IMR-90 (cell line): ENCODE results near the gene RFX2. TPM values are rescaled to one million over a fixed set of nuclear protein-coding genes. Genes with fewer than 3 reads are reported as not detected.

Source experiments
- ATAC-seq: fragments of 200-7000 bp; cut with Tn5 transposase; 2 replicates; pipeline ENCODE4 v1.9.1; 2020; ENCODE audit warnings: low read depth, mild to moderate bottlenecking, moderate library complexity
- BruUV-seq: library from RNA; stranded (reverse); fragments of 400-500 nt; replicated peaks from 2 replicates; lab custom pipeline; 2021; lab: Mats Ljungman, UMichigan
- CTCF ChIA-PET: fragments of 300-600 bp; formaldehyde crosslinking; extraction: SDS; loops from one replicate; lab custom pipeline; 2021; ENCODE audit warnings: antibody characterized with exemption; lab: Yijun Ruan, JAX
- POLR2A ChIA-PET: fragments of 300-600 bp; sonication (Branson Sonifier 250); formaldehyde crosslinking; loops from one replicate; lab custom pipeline; 2022; ENCODE audit warnings: antibody characterized with exemption; ENCODE audit not compliant: unreplicated experiment; lab: Charles Lee
- DNase-seq: peaks from one replicate; pipeline ENCODE4 v3.0.0; 2013
- H2AFZ ChIP-seq: replicated peaks from 2 replicates; pipeline ENCODE3; 2013; ENCODE audit warnings: low read length, mild to moderate bottlenecking; ENCODE audit not compliant: poor library complexity
- H2AK5ac ChIP-seq: 2 replicates; pipeline ENCODE4 v1.6.1; 2013; ENCODE audit warnings: low read depth, low read length, inconsistent platforms
- H2AK9ac ChIP-seq: replicated peaks from 2 replicates; pipeline ENCODE3; 2013; ENCODE audit warnings: mild to moderate bottlenecking, low read depth, low read length, moderate library complexity; ENCODE audit not compliant: poor library complexity
- H2BK120ac ChIP-seq: 2 replicates; pipeline ENCODE4 v1.6.1; 2013; ENCODE audit warnings: low read depth, low read length, inconsistent platforms
- H2BK15ac ChIP-seq: 3 replicates; pipeline ENCODE4 v1.6.1; 2013; ENCODE audit warnings: low read depth, low read length, inconsistent platforms
- H2BK20ac ChIP-seq: 2 replicates; pipeline ENCODE4 v1.6.1; 2013; ENCODE audit warnings: low read depth, mild to moderate bottlenecking, inconsistent platforms, low read length, moderate library complexity
- H2BK5ac ChIP-seq: 2 replicates; pipeline ENCODE4 v1.6.1; 2013; ENCODE audit warnings: mild to moderate bottlenecking, low read depth, low read length, inconsistent platforms; ENCODE audit not compliant: poor library complexity, severe bottlenecking
- H3K14ac ChIP-seq: replicated peaks from 2 replicates; pipeline ENCODE4 v1.6.1; 2013; ENCODE audit warnings: low read depth, low read length, inconsistent platforms
- H3K18ac ChIP-seq: 2 replicates; pipeline ENCODE4 v1.6.1; 2013; ENCODE audit warnings: low read depth, low read length, control low read depth
- H3K23ac ChIP-seq: 2 replicates; pipeline ENCODE4 v1.6.1; 2013; ENCODE audit warnings: low read depth, low read length, inconsistent platforms
- H3K27ac ChIP-seq: 2 replicates; pipeline ENCODE4 v1.5.1; 2013; ENCODE audit warnings: mild to moderate bottlenecking, control low read depth, low read length; ENCODE audit not compliant: insufficient read depth
- H3K27me3 ChIP-seq: 2 replicates; pipeline ENCODE4 v1.6.1; 2013; ENCODE audit warnings: low read length; ENCODE audit not compliant: control insufficient read depth, insufficient read depth
- H3K36me3 ChIP-seq: 2 replicates; pipeline ENCODE4 v1.6.1; 2013; ENCODE audit warnings: low read length, mixed read lengths; ENCODE audit not compliant: control insufficient read depth, insufficient read depth
- H3K4ac ChIP-seq: 2 replicates; pipeline ENCODE4 v1.6.1; 2013; ENCODE audit warnings: low read depth, low read length, inconsistent platforms
- H3K4me1 ChIP-seq: 2 replicates; pipeline ENCODE4 v1.6.1; 2013; ENCODE audit warnings: low read length, mixed read lengths; ENCODE audit not compliant: control insufficient read depth, insufficient read depth
- H3K4me2 ChIP-seq: 2 replicates; pipeline ENCODE4 v1.6.1; 2013; ENCODE audit warnings: low read depth, mild to moderate bottlenecking, control low read depth, low read length, moderate library complexity
- H3K4me3 ChIP-seq: 2 replicates; pipeline ENCODE4 v1.5.1; 2013; ENCODE audit warnings: low read depth, mild to moderate bottlenecking, control low read depth, low read length, moderate library complexity; ENCODE audit not compliant: insufficient read depth
- H3K56ac ChIP-seq: 2 replicates; pipeline ENCODE4 v1.6.1; 2013; ENCODE audit warnings: low read length, inconsistent platforms; ENCODE audit not compliant: insufficient read depth; ENCODE audit errors: extremely low read depth
- H3K79me1 ChIP-seq, 2 experiments: 2 replicates each; pipeline ENCODE4 v1.6.1; 2013; ENCODE audit warnings: low read length in 2 of 2, inconsistent platforms in 1 of 2, low read depth in 1 of 2
- H3K9ac ChIP-seq: 2 replicates; pipeline ENCODE4 v1.6.1; 2013; ENCODE audit warnings: low read depth, low read length, control low read depth
- H3K9me1 ChIP-seq: 2 replicates; pipeline ENCODE4 v1.6.1; 2013; ENCODE audit warnings: low read length, inconsistent platforms; ENCODE audit not compliant: insufficient read depth
- H3K9me3 ChIP-seq: 2 replicates; pipeline ENCODE4 v1.6.1; 2013; ENCODE audit warnings: low read length; ENCODE audit not compliant: control insufficient read depth, insufficient read depth
- H4K20me1 ChIP-seq: 2 replicates; pipeline ENCODE4 v1.6.1; 2013; ENCODE audit warnings: low read length, inconsistent platforms; ENCODE audit not compliant: insufficient read depth
- H4K5ac ChIP-seq: 2 replicates; pipeline ENCODE4 v1.6.1; 2013; ENCODE audit warnings: mild to moderate bottlenecking, low read depth, low read length, control low read depth
- H4K8ac ChIP-seq, 2 experiments: 2 replicates each; pipeline ENCODE4 v1.6.1; 2013; ENCODE audit warnings: low read depth in 2 of 2, low read length in 2 of 2, control low read depth in 1 of 2, inconsistent platforms in 1 of 2
- H4K91ac ChIP-seq: 2 replicates; pipeline ENCODE4 v1.6.1; 2013; ENCODE audit warnings: low read depth, low read length, inconsistent platforms; ENCODE audit not compliant: insufficient read depth
- BHLHE40 ChIP-seq: fragments of 150-350 bp; IDR thresholded peaks from 2 replicates; pipeline ENCODE4 v1.6.1; 2016; ENCODE audit warnings: mild to moderate bottlenecking, low read depth, low read length
- CEBPB ChIP-seq: IDR thresholded peaks from 2 replicates; pipeline ENCODE4 v1.6.1; 2012; ENCODE audit warnings: low read depth, low read length, improper control_type of control experiment
- CHD1 ChIP-seq: IDR thresholded peaks from 2 replicates; pipeline ENCODE4 v1.6.1; 2012; ENCODE audit warnings: low read depth, low read length, improper control_type of control experiment
- ELK1 ChIP-seq: fragments of 150-350 bp; IDR thresholded peaks from 2 replicates; pipeline ENCODE4 v1.6.1; 2016; ENCODE audit warnings: low read depth, mild to moderate bottlenecking, low read length, moderate library complexity, borderline replicate concordance
- FOS ChIP-seq: fragments of 150-350 bp; IDR thresholded peaks from 2 replicates; pipeline ENCODE4 v1.6.1; 2016; ENCODE audit warnings: low read depth, low read length
- MAFK ChIP-seq: IDR thresholded peaks from 2 replicates; pipeline ENCODE4 v1.6.1; 2012; ENCODE audit warnings: low read depth, low read length, improper control_type of control experiment
- MAZ ChIP-seq: IDR thresholded peaks from 2 replicates; pipeline ENCODE4 v1.6.1; 2012; ENCODE audit warnings: low read depth, mild to moderate bottlenecking, low read length, improper control_type of control experiment, moderate library complexity, borderline replicate concordance
- NFE2L2 ChIP-seq: fragments of 150-350 bp; IDR thresholded peaks from 2 replicates; pipeline ENCODE4 v1.6.1; 2016; ENCODE audit warnings: low read depth, mild to moderate bottlenecking, low read length
- RAD21 ChIP-seq: IDR thresholded peaks from 2 replicates; pipeline ENCODE4 v1.6.1; 2012; ENCODE audit warnings: low read length, improper control_type of control experiment
- RFX5 ChIP-seq: IDR thresholded peaks from 2 replicates; pipeline ENCODE4 v1.8.0; 2012; ENCODE audit warnings: low read depth, mild to moderate bottlenecking, low read length, moderate library complexity
- SMC3 ChIP-seq: fragments of 150-350 bp; IDR thresholded peaks from 2 replicates; pipeline ENCODE4 v1.6.1; 2016; ENCODE audit warnings: low read depth, mild to moderate bottlenecking, antibody characterized with exemption, low read length, moderate library complexity
- WGBS, 2 experiments: methylation state at CpG; one replicate each; pipeline versions ENCODE4 v1.1.5 to v1.1.7; 2013; ENCODE audit warnings: missing lambda C conversion rate in 2 of 2; ENCODE audit not compliant: insufficient read length in 1 of 2; ENCODE audit errors: extremely low coverage in 2 of 2; 5-methylcytosine and 5-hydroxymethylcytosine counted together
- dilution Hi-C: fragments of 300-500 bp; cut with HindIII; formaldehyde crosslinking; loops from one replicate; pipeline ENCODE4 v1.14.3; 2018; ENCODE audit warnings: low sequenced_read_pairs; ENCODE audit not compliant: unreplicated experiment
- in situ Hi-C: fragments of 300-500 bp; cut with MboI; formaldehyde crosslinking; loops from 3 replicates; pipeline ENCODE4 v1.14.3; 2019; ENCODE audit warnings: low sequenced_read_pairs, inconsistent platforms, mixed read lengths
- intact Hi-C: fragments of 100-400 bp; cut with micrococcal nuclease; formaldehyde crosslinking; loops from 2 replicates; pipeline ENCODE4 v1.10.0; 2022
- polyA plus RNA-seq, 3 experiments: library from polyadenylated mRNA; depleted of rRNA; stranded (reverse); fragments of >200 nt; gene quantifications; 2 replicates each; pipeline ENCODE4 v1.2.3, GENCODE V29; 2012; ENCODE audit warnings: low replicate concordance in 1 of 3
- total RNA-seq: library from RNA; depleted of rRNA; stranded (reverse); fragments of >200 nt; gene quantifications from 2 replicates; pipeline ENCODE4 v1.2.3, GENCODE V29; 2012

Gene RFX2
- total and polyA plus RNA-seq, 2 of the 4 experiments (the other 2 are of a cell fraction): 2.2 to 4.9 TPM

DNA sequence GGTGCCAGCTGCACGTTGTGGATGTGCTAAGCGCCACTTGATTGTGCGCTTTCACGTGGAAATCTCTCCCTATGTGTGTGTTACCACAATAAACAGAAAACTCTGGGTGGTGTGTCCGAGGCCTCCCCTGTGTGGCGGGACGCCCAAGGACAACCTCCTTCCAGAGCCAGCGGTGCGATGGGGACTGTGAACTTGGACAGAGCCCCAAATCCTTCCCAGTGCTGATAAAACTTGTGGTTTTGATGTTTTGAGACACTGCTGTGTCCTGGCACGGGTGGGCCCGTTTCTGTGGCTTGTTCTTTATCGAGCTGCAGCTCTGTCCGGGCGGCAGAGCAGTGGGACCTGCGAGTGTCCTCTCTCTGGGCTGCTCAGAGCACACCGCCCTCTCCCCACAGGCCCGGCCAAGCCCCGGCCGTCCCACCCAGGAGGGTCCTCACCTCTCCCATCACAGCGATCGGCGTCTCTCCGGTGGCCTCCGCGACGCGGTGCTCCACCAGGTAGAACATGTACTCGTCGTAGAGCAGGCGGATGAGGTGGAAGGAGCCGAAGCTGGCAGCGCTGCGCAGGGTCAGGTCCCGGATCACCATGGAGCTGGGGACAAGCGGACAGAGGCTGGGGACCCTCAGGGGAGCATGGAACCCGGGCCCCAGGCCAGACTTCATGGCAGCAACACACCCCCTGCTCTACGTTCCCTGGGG lies 113.5 kb downstream of the RFX2 start:
- no peak overlapping the region for H3K14ac ChIP-seq
- no peaks in the 10 kb centered on the region; the same call in 1 of the 2 replicates for H3K4me1 ChIP-seq
- H3K9ac ChIP-seq: no peak overlapping the region
- intact Hi-C loops: no loop called here
- no TSS peak for BruUV-seq
- no peak for DNase-seq
- no peaks in the 10 kb centered on the region for H4K20me1 ChIP-seq
- H2AFZ ChIP-seq: no peak overlapping the region
- no peak overlapping the region for H2BK5ac ChIP-seq
- in situ Hi-C loops: no loop called here
- no peak overlapping the region for H2AK5ac ChIP-seq
- ATAC-seq: no peak
- H4K91ac ChIP-seq: no peak overlapping the region
- H2BK15ac ChIP-seq: no peak overlapping the region
- H3K18ac ChIP-seq: no peak overlapping the region
- H2BK20ac ChIP-seq: no peak overlapping the region
- no peak overlapping the region for H2AK9ac ChIP-seq
- H3K23ac ChIP-seq: no peak overlapping the region
- H4K8ac ChIP-seq: no peak overlapping the region
- no peaks in the 10 kb centered on the region for H3K27me3 ChIP-seq
- H3K79me1 ChIP-seq: no peaks in the 10 kb centered on the region
- H3K56ac ChIP-seq: no peak overlapping the region
- no peak overlapping the region for H4K5ac ChIP-seq
- no peak overlapping the region for H2BK120ac ChIP-seq
- H3K4ac ChIP-seq: no peak overlapping the region
- H3K36me3 ChIP-seq: peaks cover 2% of the 10 kb centered on the region; the same call in 1 of the 2 replicates
- H3K9me3 ChIP-seq: no peaks in the 10 kb centered on the region
- no peak overlapping the region for H3K4me3 ChIP-seq
- no peaks in the 10 kb centered on the region for H3K9me1 ChIP-seq
- ChIA-PET POLR2A (no interaction called here), CTCF (no interaction called here)
- TF ChIP-seq MAZ (no peak), SMC3 (no peak), NFE2L2 (no peak), CHD1 (no peak), BHLHE40 (no peak), FOS (no peak), MAFK (no peak), ELK1 (no peak), CEBPB (no peak), RAD21 (no peak), RFX5 (no peak)
- dilution Hi-C loops: no loop called here
- 96% methylated on average over 14 of the region's 37 CpGs; no CpG with 5 or more reads in 1 of the 2 experiments for WGBS, 2 experiments
- no peak overlapping the region for H3K4me2 ChIP-seq
- no peak overlapping the region for H3K27ac ChIP-seq
